GM19240 (cell line): ENCODE measurements around the gene C20orf204.

Experiments used
- DNase-seq: peaks from one replicate; pipeline ENCODE4 v3.0.0; 2011; ENCODE audit warnings: low spot score; ENCODE audit not compliant: insufficient read length

Gene C20orf204

GRCh38 chr20:64070244-64070993 is 34.4 kb downstream of the C20orf204 start:
- DNase-seq: no peak

- no peak for DNase-seq
Observed at GRCh38 chr20:64071341-64072332, 35.7 kb downstream of the C20orf204 start.

GRCh38 chr20:64072498-64073063 is 36.6 kb downstream of the C20orf204 start:
- no peak for DNase-seq

GRCh38 chr20:64073476-64074183 is 37.6 kb downstream of the C20orf204 start:
- DNase-seq: no peak

GRCh38 chr20:64074184-64074789 is 38.3 kb downstream of the C20orf204 start:
- DNase-seq: no peak

GRCh38 chr20:64074963-64075362 is 39.0 kb downstream of the C20orf204 start:
- DNase-seq: no peak

- no peak for DNase-seq
Observed at GRCh38 chr20:64075556-64075955, 39.6 kb downstream of the C20orf204 start.

- DNase-seq: no peak
Observed at GRCh38 chr20:64076061-64076997, 40.3 kb downstream of the C20orf204 start.

- peak; percentile 58 for DNase-seq
Observed at GRCh38 chr20:64077094-64077493, 41.1 kb downstream of the C20orf204 start.

GRCh38 chr20:64077541-64077875 is 41.5 kb downstream of the C20orf204 start:
- no peak for DNase-seq

- peak; percentile 42 for DNase-seq
Observed at GRCh38 chr20:64077876-64078551, 42.0 kb downstream of the C20orf204 start.

GRCh38 chr20:64078934-64079272 is 42.9 kb downstream of the C20orf204 start:
- DNase-seq: no peak

- DNase-seq: peak; percentile 67
Observed at GRCh38 chr20:64079273-64080012, 43.5 kb downstream of the C20orf204 start, which contains the start of gene RGS19. Gene RGS19 (minus strand): TSS chr20:64079518. CDS start chr20:64076886, 2,632 bp downstream.

- DNase-seq: peak; percentile 79
Observed at GRCh38 chr20:64080013-64080812, 44.2 kb downstream of the C20orf204 start, which contains the start of gene OPRL1. Gene OPRL1 (plus strand): TSS chr20:64080082. CDS start chr20:64092721, 12,639 bp downstream.

GRCh38 chr20:64080813-64081623 is 45.0 kb downstream of the C20orf204 start:
- no peak for DNase-seq

GRCh38 chr20:64081624-64081964 is 45.6 kb downstream of the C20orf204 start:
- no peak for DNase-seq
